Activated naive CD8-positive, alpha-beta T cell treated with anti-CD3 and anti-CD28 coated beads, Interleukin-2, amount 10 ng/mL, durations not matched to agents 7 days and 5 days (primary cell): ENCODE data around the gene FBN1. TPM values are rescaled to one million over a fixed set of nuclear protein-coding genes. Genes with fewer than 3 reads are reported as not detected.

Source experiments
- ATAC-seq: fragments of 150-1000 bp; cut with Tn5 transposase; one replicate; pipeline ENCODE4 v1.10.0; 2021; ENCODE audit warnings: low read depth, moderate library complexity
- POLR2A ChIA-PET: fragments of 350-600 bp; sonication (Branson Sonifier 250); formaldehyde crosslinking; loops from one replicate; lab custom pipeline; 2021; ENCODE audit warnings: antibody characterized with exemption; lab: Charles Lee
- DNase-seq: peaks from one replicate; pipeline ENCODE4 v3.0.0; 2021
- H3K27ac Mint-ChIP-seq: one replicate; pipeline ENCODE4 v1.8.0; 2022; ENCODE audit warnings: mild to moderate bottlenecking, mixed read lengths
- H3K27me3 Mint-ChIP-seq: one replicate; pipeline ENCODE4 v1.8.0; 2022; ENCODE audit warnings: mild to moderate bottlenecking, moderate library complexity, mixed read lengths
- H3K36me3 Mint-ChIP-seq: one replicate; pipeline ENCODE4 v1.8.0; 2021; ENCODE audit warnings: mild to moderate bottlenecking, mixed read lengths
- H3K4me1 Mint-ChIP-seq: one replicate; pipeline ENCODE4 v1.8.0; 2021; ENCODE audit warnings: mixed read lengths
- H3K4me3 Mint-ChIP-seq: one replicate; pipeline ENCODE4 v1.8.0; 2022; ENCODE audit warnings: mild to moderate bottlenecking, moderate library complexity, mixed read lengths
- H3K9me3 Mint-ChIP-seq: one replicate; pipeline ENCODE4 v1.8.0; 2021; ENCODE audit warnings: mixed read lengths
- total RNA-seq, 2 experiments: library from RNA; stranded (reverse); gene quantifications; one replicate each; pipeline ENCODE4 v1.2.3, GENCODE V29; 2021

The FBN1 gene
- total RNA-seq, 2 experiments from 2014 or later = 0.43 to 0.75 TPM

- ATAC-seq = no peak
- H3K4me1 Mint-ChIP-seq = no peaks in the 10 kb centered on the region
- DNase-seq = no peak
- H3K4me3 Mint-ChIP-seq = no peak overlapping the region
- peaks cover 11% of the 10 kb centered on the region for H3K27me3 Mint-ChIP-seq
- H3K9me3 Mint-ChIP-seq = no peaks in the 10 kb centered on the region
- no peaks in the 10 kb centered on the region for H3K36me3 Mint-ChIP-seq
- POLR2A ChIA-PET = no interaction called here
- H3K27ac Mint-ChIP-seq = no peak overlapping the region
Measured at GRCh38 chr15:48559285-48559684, 86.2 kb downstream of the FBN1 start.

- Mint-ChIP-seq H3K36me3 (no peaks in the 10 kb centered on the region), H3K4me1 (no peaks in the 10 kb centered on the region), H3K4me3 (no peak overlapping the region), H3K27ac (no peak overlapping the region), H3K27me3 (peaks cover 10% of the 10 kb centered on the region), H3K9me3 (no peaks in the 10 kb centered on the region)
- ATAC-seq (no peak), DNase-seq (no peak)
- POLR2A ChIA-PET = no interaction called here
Measured at GRCh38 chr15:48558226-48558625, 87.3 kb downstream of the FBN1 start.

- H3K4me1 Mint-ChIP-seq = no peaks in the 10 kb centered on the region
- H3K27ac Mint-ChIP-seq = no peak overlapping the region
- H3K36me3 Mint-ChIP-seq = no peaks in the 10 kb centered on the region
- DNase-seq (no peak), ATAC-seq (no peak)
- no peaks in the 10 kb centered on the region for H3K9me3 Mint-ChIP-seq
- peaks cover 8% of the 10 kb centered on the region for H3K27me3 Mint-ChIP-seq
- POLR2A ChIA-PET = no interaction called here
- no peak overlapping the region for H3K4me3 Mint-ChIP-seq
Measured at GRCh38 chr15:48557335-48557734, 88.2 kb downstream of the FBN1 start.

GRCh38 chr15:48556159-48556897, 89.2 kb downstream of the FBN1 start:
- H3K27me3 Mint-ChIP-seq = peaks cover 7% of the 10 kb centered on the region
- ATAC-seq = no peak

GRCh38 chr15:48555241-48555881, 90.1 kb downstream of the FBN1 start:
- Mint-ChIP-seq H3K36me3 (no peaks in the 10 kb centered on the region), H3K9me3 (no peaks in the 10 kb centered on the region), H3K27me3 (peaks cover 7% of the 10 kb centered on the region), H3K27ac (no peak overlapping the region), H3K4me3 (no peak overlapping the region), H3K4me1 (no peaks in the 10 kb centered on the region)
- POLR2A ChIA-PET = no interaction called here
- DNase-seq (no peak), ATAC-seq (no peak)

More at GRCh38 chr15:48556159-48556897, 89.2 kb downstream of the FBN1 start:
- Mint-ChIP-seq H3K27ac (no peak overlapping the region), H3K9me3 (no peaks in the 10 kb centered on the region), H3K4me3 (no peak overlapping the region), H3K36me3 (no peaks in the 10 kb centered on the region), H3K4me1 (no peaks in the 10 kb centered on the region)
- no peak for DNase-seq
- POLR2A ChIA-PET = no interaction called here

GRCh38 chr15:48554112-48554511, 91.4 kb downstream of the FBN1 start:
- Mint-ChIP-seq H3K4me1 (no peaks in the 10 kb centered on the region), H3K9me3 (no peaks in the 10 kb centered on the region), H3K27me3 (peaks cover 10% of the 10 kb centered on the region), H3K27ac (no peak overlapping the region), H3K4me3 (no peak overlapping the region), H3K36me3 (no peaks in the 10 kb centered on the region)
- no peak for ATAC-seq
- POLR2A ChIA-PET = no interaction called here
- no peak for DNase-seq

- DNase-seq (no peak), ATAC-seq (no peak)
- Mint-ChIP-seq H3K9me3 (no peaks in the 10 kb centered on the region), H3K4me1 (no peaks in the 10 kb centered on the region), H3K36me3 (no peaks in the 10 kb centered on the region), H3K27me3 (peaks cover 10% of the 10 kb centered on the region), H3K4me3 (no peak overlapping the region), H3K27ac (no peak overlapping the region)
- POLR2A ChIA-PET = no interaction called here
Measured at GRCh38 chr15:48553559-48553958, 92.0 kb downstream of the FBN1 start.

- no peaks in the 10 kb centered on the region for H3K9me3 Mint-ChIP-seq
- peaks cover 10% of the 10 kb centered on the region for H3K27me3 Mint-ChIP-seq
- no peak overlapping the region for H3K4me3 Mint-ChIP-seq
- DNase-seq (no peak), ATAC-seq (no peak)
- POLR2A ChIA-PET = no interaction called here
- H3K27ac Mint-ChIP-seq = no peak overlapping the region
- H3K36me3 Mint-ChIP-seq = no peaks in the 10 kb centered on the region
- H3K4me1 Mint-ChIP-seq = no peaks in the 10 kb centered on the region
Measured at GRCh38 chr15:48550822-48551525, 94.5 kb downstream of the FBN1 start.

GRCh38 chr15:48548455-48548854, 97.1 kb downstream of the FBN1 start:
- DNase-seq = no peak
- Mint-ChIP-seq H3K27ac (no peak overlapping the region), H3K9me3 (no peaks in the 10 kb centered on the region)

GRCh38 chr15:48547286-48547685, 98.2 kb downstream of the FBN1 start:
- POLR2A ChIA-PET = no interaction called here
- no peaks in the 10 kb centered on the region for H3K36me3 Mint-ChIP-seq
- no peaks in the 10 kb centered on the region for H3K9me3 Mint-ChIP-seq
- H3K27me3 Mint-ChIP-seq = peaks cover 6% of the 10 kb centered on the region
- no peak overlapping the region for H3K27ac Mint-ChIP-seq
- no peak overlapping the region for H3K4me3 Mint-ChIP-seq
- ATAC-seq = no peak
- no peaks in the 10 kb centered on the region for H3K4me1 Mint-ChIP-seq
- no peak for DNase-seq

More at GRCh38 chr15:48548455-48548854, 97.1 kb downstream of the FBN1 start:
- POLR2A ChIA-PET = no interaction called here
- Mint-ChIP-seq H3K36me3 (no peaks in the 10 kb centered on the region), H3K4me1 (no peaks in the 10 kb centered on the region), H3K4me3 (no peak overlapping the region), H3K27me3 (peaks cover 4% of the 10 kb centered on the region)
- no peak for ATAC-seq

GRCh38 chr15:48546296-48546695, 99.2 kb downstream of the FBN1 start:
- Mint-ChIP-seq H3K27me3 (peaks cover 9% of the 10 kb centered on the region), H3K4me3 (no peak overlapping the region), H3K9me3 (no peaks in the 10 kb centered on the region), H3K36me3 (no peaks in the 10 kb centered on the region), H3K27ac (no peak overlapping the region), H3K4me1 (no peaks in the 10 kb centered on the region)
- no peak for DNase-seq
- no peak for ATAC-seq
- POLR2A ChIA-PET = no interaction called here

- Mint-ChIP-seq H3K36me3 (no peaks in the 10 kb centered on the region), H3K27ac (no peak overlapping the region), H3K4me1 (no peaks in the 10 kb centered on the region), H3K4me3 (no peak overlapping the region), H3K9me3 (no peaks in the 10 kb centered on the region), H3K27me3 (peaks cover 12% of the 10 kb centered on the region)
- no peak for ATAC-seq
- POLR2A ChIA-PET = no interaction called here
- DNase-seq = no peak
Measured at GRCh38 chr15:48544778-48545177, 100.7 kb downstream of the FBN1 start.

- no peaks in the 10 kb centered on the region for H3K36me3 Mint-ChIP-seq
- DNase-seq (no peak), ATAC-seq (no peak)
- no peaks in the 10 kb centered on the region for H3K4me1 Mint-ChIP-seq
- H3K27ac Mint-ChIP-seq = no peak overlapping the region
- no peaks in the 10 kb centered on the region for H3K9me3 Mint-ChIP-seq
- POLR2A ChIA-PET = no interaction called here
- H3K27me3 Mint-ChIP-seq = peaks cover 11% of the 10 kb centered on the region
- no peak overlapping the region for H3K4me3 Mint-ChIP-seq
Measured at GRCh38 chr15:48541341-48542278, 103.9 kb downstream of the FBN1 start.
